ENCODE results near the gene ABCC2. TPM values are rescaled to one million over a fixed set of nuclear protein-coding genes. Genes with fewer than 3 reads are reported as not detected.

The ABCC2 gene
- total and polyA plus RNA-seq, 5 donors from 2014 or later = 0.31 to 3.6 (median 0.44) TPM

GRCh38 chr10:99787782-99788445, 5.5 kb downstream of the ABCC2 start:
- Histone ChIP-seq H3K36me3 (ENCODE audit: control insufficient read depth, insufficient read depth, low read length) (no peaks in the 10 kb centered on the region), H3K4me1 (ENCODE audit: control insufficient read depth, insufficient read depth, low read length, poor library complexity, severe bottlenecking) (no peaks in the 10 kb centered on the region), H3K4me3 (ENCODE audit: low read depth, low read length) (no peak overlapping the region), H3K27me3 (ENCODE audit: control insufficient read depth, insufficient read depth, low read length) (no peaks in the 10 kb centered on the region), H3K27ac (ENCODE audit: insufficient read depth, low read length, poor library complexity, severe bottlenecking) (no peak overlapping the region), H3K9me3 (ENCODE audit: control insufficient read depth in 2 of 2, low read length in 2 of 2) (no peaks in the 10 kb centered on the region)
- no peaks in the 10 kb centered on the region for H3K4me1 Mint-ChIP-seq
- no peak for DNase-seq
- ATAC-seq (ENCODE audit: low read depth in 2 of 2) = no peak
- H3K27ac Mint-ChIP-seq = no peak overlapping the region
- H3K4me3 Mint-ChIP-seq = no peak overlapping the region
- H3K36me3 Mint-ChIP-seq = peaks cover 17% of the 10 kb centered on the region
- no peaks in the 10 kb centered on the region for H3K9me3 Mint-ChIP-seq
- H3K27me3 Mint-ChIP-seq = no peaks in the 10 kb centered on the region

GRCh38 chr10:99788598-99789256, 6.3 kb downstream of the ABCC2 start:
- Histone ChIP-seq H3K27ac (ENCODE audit: insufficient read depth, low read length, poor library complexity, severe bottlenecking) (no peak overlapping the region), H3K4me3 (ENCODE audit: low read depth, low read length) (no peak overlapping the region), H3K9me3 (ENCODE audit: control insufficient read depth in 2 of 2, low read length in 2 of 2) (no peaks in the 10 kb centered on the region), H3K4me1 (ENCODE audit: control insufficient read depth, insufficient read depth, low read length, poor library complexity, severe bottlenecking) (no peaks in the 10 kb centered on the region), H3K36me3 (ENCODE audit: control insufficient read depth, insufficient read depth, low read length) (peaks cover 4% of the 10 kb centered on the region), H3K27me3 (ENCODE audit: control insufficient read depth, insufficient read depth, low read length) (no peaks in the 10 kb centered on the region)
- H3K4me1 Mint-ChIP-seq = no peaks in the 10 kb centered on the region
- no peak for ATAC-seq (ENCODE audit: low read depth in 2 of 2)
- no peaks in the 10 kb centered on the region for H3K9me3 Mint-ChIP-seq
- no peaks in the 10 kb centered on the region for H3K27me3 Mint-ChIP-seq
- no peak overlapping the region for H3K27ac Mint-ChIP-seq
- H3K36me3 Mint-ChIP-seq = peaks cover 23% of the 10 kb centered on the region
- H3K4me3 Mint-ChIP-seq = no peak overlapping the region
- DNase-seq = no peak

GRCh38 chr10:99791831-99792230, 9.4 kb downstream of the ABCC2 start:
- ATAC-seq (ENCODE audit: low read depth in 2 of 2) (no peak), DNase-seq (no peak)
- Histone ChIP-seq H3K4me1 (ENCODE audit: control insufficient read depth, insufficient read depth, low read length, poor library complexity, severe bottlenecking) (no peaks in the 10 kb centered on the region), H3K36me3 (ENCODE audit: control insufficient read depth, insufficient read depth, low read length) (peaks cover 4% of the 10 kb centered on the region), H3K27me3 (ENCODE audit: control insufficient read depth, insufficient read depth, low read length) (no peaks in the 10 kb centered on the region), H3K9me3 (ENCODE audit: control insufficient read depth in 2 of 2, low read length in 2 of 2) (no peaks in the 10 kb centered on the region), H3K27ac (ENCODE audit: insufficient read depth, low read length, poor library complexity, severe bottlenecking) (no peak overlapping the region), H3K4me3 (ENCODE audit: low read depth, low read length) (no peak overlapping the region)
- Mint-ChIP-seq H3K27me3 (no peaks in the 10 kb centered on the region), H3K36me3 (peaks cover 14% of the 10 kb centered on the region), H3K4me1 (no peaks in the 10 kb centered on the region), H3K9me3 (no peaks in the 10 kb centered on the region), H3K4me3 (no peak overlapping the region), H3K27ac (no peak overlapping the region)

GRCh38 chr10:99793819-99794218, 11.4 kb downstream of the ABCC2 start:
- H3K4me1 Mint-ChIP-seq = no peaks in the 10 kb centered on the region
- no peak overlapping the region for H3K4me3 Mint-ChIP-seq
- Histone ChIP-seq H3K4me1 (ENCODE audit: control insufficient read depth, insufficient read depth, low read length, poor library complexity, severe bottlenecking) (no peaks in the 10 kb centered on the region), H3K27me3 (ENCODE audit: control insufficient read depth, insufficient read depth, low read length) (no peaks in the 10 kb centered on the region), H3K9me3 (ENCODE audit: control insufficient read depth in 2 of 2, low read length in 2 of 2) (no peaks in the 10 kb centered on the region), H3K36me3 (ENCODE audit: control insufficient read depth, insufficient read depth, low read length) (peaks cover 4% of the 10 kb centered on the region), H3K27ac (ENCODE audit: insufficient read depth, low read length, poor library complexity, severe bottlenecking) (no peak overlapping the region), H3K4me3 (ENCODE audit: low read depth, low read length) (no peak overlapping the region)
- no peak overlapping the region for H3K27ac Mint-ChIP-seq
- H3K9me3 Mint-ChIP-seq = no peaks in the 10 kb centered on the region
- ATAC-seq (ENCODE audit: low read depth in 2 of 2) (no peak), DNase-seq (no peak)
- no peaks in the 10 kb centered on the region for H3K27me3 Mint-ChIP-seq
- peaks cover 14% of the 10 kb centered on the region for H3K36me3 Mint-ChIP-seq

- Mint-ChIP-seq H3K4me1 (no peaks in the 10 kb centered on the region), H3K27ac (no peak overlapping the region), H3K9me3 (no peaks in the 10 kb centered on the region), H3K36me3 (peaks cover 20% of the 10 kb centered on the region), H3K27me3 (no peaks in the 10 kb centered on the region), H3K4me3 (no peak overlapping the region)
- no peaks in the 10 kb centered on the region for H3K27me3 ChIP-seq (ENCODE audit: control insufficient read depth, insufficient read depth, low read length)
- no peaks in the 10 kb centered on the region for H3K9me3 ChIP-seq (ENCODE audit: control insufficient read depth in 2 of 2, low read length in 2 of 2)
- peaks cover 4% of the 10 kb centered on the region for H3K36me3 ChIP-seq (ENCODE audit: control insufficient read depth, insufficient read depth, low read length)
- H3K4me3 ChIP-seq (ENCODE audit: low read depth, low read length) = no peak overlapping the region
- H3K27ac ChIP-seq (ENCODE audit: insufficient read depth, low read length, poor library complexity, severe bottlenecking) = no peak overlapping the region
- ATAC-seq (ENCODE audit: low read depth in 2 of 2) (no peak), DNase-seq (no peak)
- H3K4me1 ChIP-seq (ENCODE audit: control insufficient read depth, insufficient read depth, low read length, poor library complexity, severe bottlenecking) = no peaks in the 10 kb centered on the region
Observed at GRCh38 chr10:99796928-99797327, 14.5 kb downstream of the ABCC2 start.

GRCh38 chr10:99798031-99798430, 15.6 kb downstream of the ABCC2 start:
- ATAC-seq (ENCODE audit: low read depth in 2 of 2) (no peak), DNase-seq (no peak)
- peaks cover 16% of the 10 kb centered on the region for H3K36me3 Mint-ChIP-seq
- Histone ChIP-seq H3K4me1 (ENCODE audit: control insufficient read depth, insufficient read depth, low read length, poor library complexity, severe bottlenecking) (no peaks in the 10 kb centered on the region), H3K36me3 (ENCODE audit: control insufficient read depth, insufficient read depth, low read length) (peaks cover 4% of the 10 kb centered on the region), H3K9me3 (ENCODE audit: control insufficient read depth in 2 of 2, low read length in 2 of 2) (no peaks in the 10 kb centered on the region), H3K4me3 (ENCODE audit: low read depth, low read length) (no peak overlapping the region), H3K27me3 (ENCODE audit: control insufficient read depth, insufficient read depth, low read length) (no peaks in the 10 kb centered on the region), H3K27ac (ENCODE audit: insufficient read depth, low read length, poor library complexity, severe bottlenecking) (no peak overlapping the region)
- H3K9me3 Mint-ChIP-seq = no peaks in the 10 kb centered on the region
- no peak overlapping the region for H3K4me3 Mint-ChIP-seq
- H3K27me3 Mint-ChIP-seq = no peaks in the 10 kb centered on the region
- no peak overlapping the region for H3K27ac Mint-ChIP-seq
- H3K4me1 Mint-ChIP-seq = no peaks in the 10 kb centered on the region

GRCh38 chr10:99798920-99799319, 16.5 kb downstream of the ABCC2 start:
- Histone ChIP-seq H3K36me3 (ENCODE audit: control insufficient read depth, insufficient read depth, low read length) (no peaks in the 10 kb centered on the region), H3K9me3 (ENCODE audit: control insufficient read depth in 2 of 2, low read length in 2 of 2) (no peaks in the 10 kb centered on the region), H3K27ac (ENCODE audit: insufficient read depth, low read length, poor library complexity, severe bottlenecking) (no peak overlapping the region), H3K4me1 (ENCODE audit: control insufficient read depth, insufficient read depth, low read length, poor library complexity, severe bottlenecking) (no peaks in the 10 kb centered on the region), H3K4me3 (ENCODE audit: low read depth, low read length) (no peak overlapping the region), H3K27me3 (ENCODE audit: control insufficient read depth, insufficient read depth, low read length) (no peaks in the 10 kb centered on the region)
- Mint-ChIP-seq H3K27me3 (no peaks in the 10 kb centered on the region), H3K9me3 (no peaks in the 10 kb centered on the region), H3K4me1 (no peaks in the 10 kb centered on the region), H3K36me3 (peaks cover 16% of the 10 kb centered on the region), H3K27ac (peak overlapping the region in 1 of 3 donors; percentile 19), H3K4me3 (no peak overlapping the region)
- no peak for DNase-seq
- ATAC-seq (ENCODE audit: low read depth in 2 of 2) = no peak

- Mint-ChIP-seq H3K27me3 (no peaks in the 10 kb centered on the region), H3K4me3 (no peak overlapping the region)
- no peaks in the 10 kb centered on the region for H3K9me3 ChIP-seq (ENCODE audit: control insufficient read depth in 2 of 2, low read length in 2 of 2)
Observed at GRCh38 chr10:99799613-99800012, 17.2 kb downstream of the ABCC2 start.

More at GRCh38 chr10:99799613-99800012, 17.2 kb downstream of the ABCC2 start:
- Mint-ChIP-seq H3K9me3 (no peaks in the 10 kb centered on the region), H3K36me3 (peaks cover 16% of the 10 kb centered on the region), H3K4me1 (no peaks in the 10 kb centered on the region), H3K27ac (no peak overlapping the region)
- H3K27me3 ChIP-seq (ENCODE audit: control insufficient read depth, insufficient read depth, low read length) = no peaks in the 10 kb centered on the region
- H3K4me1 ChIP-seq (ENCODE audit: control insufficient read depth, insufficient read depth, low read length, poor library complexity, severe bottlenecking) = no peaks in the 10 kb centered on the region
- no peak overlapping the region for H3K4me3 ChIP-seq (ENCODE audit: low read depth, low read length)
- no peaks in the 10 kb centered on the region for H3K36me3 ChIP-seq (ENCODE audit: control insufficient read depth, insufficient read depth, low read length)
- no peak for ATAC-seq (ENCODE audit: low read depth in 2 of 2)
- no peak for DNase-seq
- H3K27ac ChIP-seq (ENCODE audit: insufficient read depth, low read length, poor library complexity, severe bottlenecking) = no peak overlapping the region

All from CD4-positive, CD25-positive, alpha-beta regulatory T cell (primary cell).